Measurements from ENCODE around the gene RPLP2. TPM values are rescaled to one million over a fixed set of nuclear protein-coding genes. Genes with fewer than 3 reads are reported as not detected.

Gene RPLP2
- total RNA-seq, 4 donors from 2014 or later = 555 to 1,150 (median 858) TPM

DNA sequence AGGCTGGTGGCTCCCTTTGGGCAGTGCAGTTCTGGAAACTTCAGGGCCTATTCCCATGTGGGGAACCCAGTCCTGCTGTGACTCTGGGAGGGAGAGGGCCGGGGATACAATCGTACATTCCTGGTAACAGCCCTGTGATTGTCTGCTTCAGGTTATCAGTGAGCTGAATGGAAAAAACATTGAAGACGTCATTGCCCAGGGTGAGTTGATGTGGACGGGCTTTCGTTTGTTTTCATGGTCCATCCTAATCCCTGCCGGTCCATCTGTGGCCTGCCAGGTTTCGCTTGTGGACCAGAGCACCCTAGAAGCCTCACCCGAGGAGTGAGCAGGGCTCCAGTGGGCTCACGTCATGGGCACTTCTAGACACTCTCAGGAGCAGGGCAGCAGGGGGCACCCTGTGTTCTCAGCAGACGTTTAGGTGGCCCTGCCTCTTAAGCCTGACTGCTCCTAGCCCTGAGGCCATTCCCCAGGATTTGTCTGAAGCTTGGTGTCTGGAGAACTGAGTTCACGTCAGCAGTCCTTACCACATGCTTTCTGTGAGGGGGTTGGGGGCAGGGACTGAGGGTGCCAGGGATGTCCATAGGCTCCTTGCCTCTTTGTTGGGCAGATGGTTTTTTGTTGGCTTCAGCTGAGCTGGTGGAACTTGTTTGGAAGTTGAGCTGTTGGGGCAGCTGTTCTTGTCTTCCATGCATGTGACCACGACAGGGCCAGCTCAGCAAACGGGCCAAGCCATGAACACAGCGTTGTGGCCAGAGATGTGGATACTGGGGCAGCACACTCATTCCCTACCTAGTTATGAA is 1.9 kb downstream of the RPLP2 start:
- DNase-seq (ENCODE audit: low spot score) (no peak), ATAC-seq (ENCODE audit: low FRiP score) (no peak)
- TF ChIP-seq, protein P1, sequence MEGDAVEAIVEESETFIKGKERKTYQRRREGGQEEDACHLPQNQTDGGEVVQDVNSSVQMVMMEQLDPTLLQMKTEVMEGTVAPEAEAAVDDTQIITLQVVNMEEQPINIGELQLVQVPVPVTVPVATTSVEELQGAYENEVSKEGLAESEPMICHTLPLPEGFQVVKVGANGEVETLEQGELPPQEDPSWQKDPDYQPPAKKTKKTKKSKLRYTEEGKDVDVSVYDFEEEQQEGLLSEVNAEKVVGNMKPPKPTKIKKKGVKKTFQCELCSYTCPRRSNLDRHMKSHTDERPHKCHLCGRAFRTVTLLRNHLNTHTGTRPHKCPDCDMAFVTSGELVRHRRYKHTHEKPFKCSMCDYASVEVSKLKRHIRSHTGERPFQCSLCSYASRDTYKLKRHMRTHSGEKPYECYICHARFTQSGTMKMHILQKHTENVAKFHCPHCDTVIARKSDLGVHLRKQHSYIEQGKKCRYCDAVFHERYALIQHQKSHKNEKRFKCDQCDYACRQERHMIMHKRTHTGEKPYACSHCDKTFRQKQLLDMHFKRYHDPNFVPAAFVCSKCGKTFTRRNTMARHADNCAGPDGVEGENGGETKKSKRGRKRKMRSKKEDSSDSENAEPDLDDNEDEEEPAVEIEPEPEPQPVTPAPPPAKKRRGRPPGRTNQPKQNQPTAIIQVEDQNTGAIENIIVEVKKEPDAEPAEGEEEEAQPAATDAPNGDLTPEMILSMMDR (IDR thresholded peaks at IDR 0.05) = no peak

DNA sequence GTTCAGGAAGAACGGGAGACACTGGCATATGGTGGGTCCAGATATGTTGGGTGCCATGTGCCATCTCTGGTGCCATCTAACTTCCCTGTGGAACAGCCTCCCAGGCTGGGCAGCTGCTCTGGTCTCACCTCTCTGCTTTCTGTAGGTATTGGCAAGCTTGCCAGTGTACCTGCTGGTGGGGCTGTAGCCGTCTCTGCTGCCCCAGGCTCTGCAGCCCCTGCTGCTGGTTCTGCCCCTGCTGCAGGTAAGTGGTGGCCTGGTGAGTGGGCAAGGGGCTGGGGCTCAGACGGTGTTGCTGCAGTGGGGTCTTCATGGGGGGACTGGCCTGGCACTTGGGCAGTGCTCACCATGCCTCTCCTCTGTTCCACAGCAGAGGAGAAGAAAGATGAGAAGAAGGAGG is 2.6 kb downstream of the RPLP2 start:
- TF ChIP-seq, protein P1 (IDR thresholded peaks at IDR 0.05) = no peak
- DNase-seq (ENCODE audit: low spot score) (no peak), ATAC-seq (ENCODE audit: low FRiP score) (no peak)

DNA sequence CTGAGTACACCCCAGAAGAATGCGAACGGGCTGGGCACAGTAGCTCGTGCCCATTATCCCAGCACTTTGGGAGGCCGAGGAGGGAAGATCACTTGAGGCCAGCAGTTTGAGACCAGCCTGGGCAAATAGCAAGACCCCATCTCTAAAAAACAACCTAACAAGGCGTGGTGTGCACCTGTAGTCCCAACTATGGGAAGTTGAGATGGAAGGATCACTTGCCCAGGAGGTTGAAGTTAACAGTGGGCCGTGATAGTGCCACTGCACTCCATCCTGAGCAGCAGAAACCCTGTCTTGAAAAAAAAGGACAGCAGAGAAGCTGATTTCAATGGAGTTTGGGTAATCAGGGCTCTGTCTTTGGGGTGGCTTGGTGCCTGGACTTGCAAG is 3.3 kb downstream of the RPLP2 start:
- DNase-seq (ENCODE audit: low spot score) (no peak), ATAC-seq (ENCODE audit: low FRiP score) (no peak)
- TF ChIP-seq, protein P1 (IDR thresholded peaks at IDR 0.05) = no peak

DNA sequence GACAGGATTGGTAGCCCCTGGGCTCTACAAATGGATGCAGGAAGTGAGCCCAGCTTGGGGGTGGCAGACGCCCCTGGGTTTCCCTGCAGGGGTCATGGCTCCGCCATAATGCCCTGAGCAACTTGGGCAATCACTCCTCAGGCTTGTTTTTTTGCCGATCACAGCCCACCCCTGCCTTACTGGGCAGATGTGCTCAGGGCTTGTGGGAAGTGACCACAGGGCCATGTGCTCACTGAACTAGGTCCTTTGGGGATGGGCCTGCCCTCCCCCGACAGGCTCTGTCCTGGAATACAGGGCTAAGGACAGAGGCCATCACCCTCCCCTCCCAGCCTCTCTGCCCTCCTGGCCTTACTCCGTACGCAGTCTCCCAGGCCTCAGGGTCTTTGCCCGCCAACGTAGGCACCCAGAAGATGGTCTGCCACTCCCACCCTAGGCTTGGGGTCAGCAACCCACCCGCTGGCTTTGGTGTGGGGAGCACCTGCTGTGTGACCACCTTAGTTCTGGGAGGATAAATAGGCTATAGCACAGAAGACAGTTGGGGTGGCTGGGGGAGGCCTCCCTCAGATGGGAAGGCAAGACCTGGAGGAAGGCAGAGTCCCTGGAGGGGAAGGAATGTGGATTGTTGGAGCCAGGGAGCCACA is 3.8 kb downstream of the RPLP2 start:
- TF ChIP-seq, protein P1 (IDR thresholded peaks at IDR 0.05) = no peak
- DNase-seq (ENCODE audit: low spot score) (no peak), ATAC-seq (ENCODE audit: low FRiP score) (no peak)

DNA sequence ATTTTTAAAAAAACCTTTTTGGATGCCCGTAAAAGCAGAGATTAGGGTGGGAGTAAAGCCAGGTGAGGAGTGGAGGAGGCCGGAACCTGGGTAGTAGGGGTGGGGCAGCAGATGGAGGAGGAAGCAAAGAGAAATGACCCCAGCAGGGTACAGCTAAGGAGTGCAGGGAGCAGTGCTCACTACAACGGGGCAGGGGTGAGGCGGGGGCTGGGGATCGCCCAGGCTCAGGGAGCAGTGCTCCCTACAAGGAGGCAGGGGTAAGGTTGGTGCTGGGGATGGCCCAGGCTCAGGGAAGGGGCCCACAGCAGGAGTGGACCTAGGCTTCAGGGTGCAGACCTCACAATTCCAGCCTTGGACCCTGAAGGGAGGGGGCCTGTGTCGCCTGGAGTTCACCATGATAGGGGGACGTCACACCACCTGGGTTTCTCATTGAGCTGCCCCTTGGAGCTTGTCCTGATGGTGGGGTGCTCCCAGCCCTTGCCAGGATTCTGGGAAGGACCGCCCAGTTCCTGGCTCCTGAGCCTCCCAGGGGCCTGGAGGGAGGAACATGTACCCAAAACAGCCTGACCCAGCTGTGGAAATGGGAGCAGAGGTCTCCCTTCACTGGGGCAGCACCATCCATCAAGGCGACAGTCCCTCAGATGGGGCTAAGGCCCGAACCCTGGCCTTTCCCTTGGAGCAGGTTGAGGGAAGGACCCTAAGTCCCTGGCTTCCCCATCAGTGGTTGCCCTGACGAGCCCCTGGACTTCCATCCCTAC is 6.1 kb downstream of the RPLP2 start:
- DNase-seq (ENCODE audit: low spot score) = no peak
- no peak for ATAC-seq (ENCODE audit: low FRiP score)
- TF ChIP-seq, protein P1 (IDR thresholded peaks at IDR 0.05) = no peak

DNA sequence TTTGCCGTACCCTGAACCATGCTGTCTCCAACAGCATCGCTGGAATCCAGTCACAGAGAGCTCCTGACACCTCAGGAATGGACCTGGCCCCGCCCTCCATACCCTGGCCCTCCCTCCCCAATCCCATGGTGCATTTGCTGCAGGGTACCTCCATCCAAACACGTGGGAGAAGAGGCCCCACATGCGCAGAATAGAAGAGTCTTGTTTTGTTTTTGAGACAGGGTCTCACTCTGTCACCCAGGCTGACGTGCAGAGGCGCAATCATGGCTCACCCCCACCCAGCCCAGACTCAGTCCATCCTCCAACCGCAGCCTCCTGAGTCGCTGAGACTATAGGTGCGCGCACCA is 6.6 kb downstream of the RPLP2 start:
- ATAC-seq (ENCODE audit: low FRiP score) (no peak), DNase-seq (ENCODE audit: low spot score) (no peak)
- TF ChIP-seq, protein P1 (IDR thresholded peaks at IDR 0.05) = no peak

All from omental fat pad (tissue), 4 donors.